H1 (cell line): ENCODE results near the gene ZC3H14. TPM values are rescaled to one million over a fixed set of nuclear protein-coding genes. Genes with fewer than 3 reads are reported as not detected.
"Not testable (repeated sequence)": the region's sequence is repeated elsewhere in the genome, so short reads cannot be mapped to it uniquely, and the experiment has no call there.

Experiments used
- CTCF ChIA-PET: fragments of 300-600 bp; sonication (Branson Sonifier 250); formaldehyde crosslinking; loops from one replicate; lab custom pipeline; 2021; ENCODE audit not compliant: partially characterized antibody; lab: Charles Lee
- POLR2A ChIA-PET: fragments of 300-600 bp; sonication (Branson Sonifier 250); formaldehyde crosslinking; loops from one replicate; lab custom pipeline; 2021; ENCODE audit warnings: inconsistent platforms; ENCODE audit not compliant: partially characterized antibody; lab: Charles Lee
- DNase-seq, 2 experiments: peaks; one replicate each; pipeline versions ENCODE4 v3.0.0 to v3.0.0-alpha.2; 2010 to 2022; ENCODE audit warnings: low spot score in 2 of 2, low read depth in 1 of 2, mixed read lengths in 1 of 2
- FAIRE-seq: peaks from 2 replicates; lab custom pipeline; 2011; peaks lifted over from hg19 to GRCh38; lab: Jason Lieb, UNC
- H2AFZ ChIP-seq: 2 replicates; pipeline ENCODE4 v1.8.1; 2012; ENCODE audit warnings: low read length, inconsistent platforms
- H2AK5ac ChIP-seq: 2 replicates; pipeline ENCODE4 v1.6.1; 2013; ENCODE audit warnings: low read depth, low read length
- H2BK120ac ChIP-seq: replicated peaks from 2 replicates; pipeline ENCODE3; 2013; ENCODE audit warnings: low read depth, low read length, inconsistent platforms
- H2BK12ac ChIP-seq: 2 replicates; pipeline ENCODE4 v1.6.1; 2013; ENCODE audit warnings: low read depth, low read length
- H2BK15ac ChIP-seq: 2 replicates; pipeline ENCODE4 v1.6.1; 2013; ENCODE audit warnings: low read length
- H2BK20ac ChIP-seq: 2 replicates; pipeline ENCODE4 v1.6.1; 2013; ENCODE audit warnings: low read length
- H2BK5ac ChIP-seq: 2 replicates; pipeline ENCODE4 v1.6.1; 2013; ENCODE audit warnings: low read depth, low read length
- H3K14ac ChIP-seq: 2 replicates; pipeline ENCODE4 v1.6.1; 2013; ENCODE audit warnings: inconsistent platforms; ENCODE audit not compliant: insufficient read length
- H3K18ac ChIP-seq: 2 replicates; pipeline ENCODE4 v1.6.1; 2013; ENCODE audit warnings: low read length; ENCODE audit errors: extremely low read depth
- H3K23ac ChIP-seq: 2 replicates; pipeline ENCODE4 v1.6.1; 2013; ENCODE audit warnings: inconsistent platforms; ENCODE audit not compliant: insufficient read length
- H3K23me2 ChIP-seq: 2 replicates; pipeline ENCODE4 v1.6.1; 2013; ENCODE audit warnings: low read depth, low read length
- H3K27ac ChIP-seq: 2 replicates; pipeline ENCODE4 v1.6.1; 2011; ENCODE audit warnings: low read depth, low read length, inconsistent platforms
- H3K27me3 ChIP-seq, 4 experiments: replicated peaks in 1 of 4; 1 replicate in 1 of 4; 2 replicates in 3 of 4; pipeline versions ENCODE4 v1.6.1 to v1.8.1; 2011 to 2013; ENCODE audit warnings: low read length in 3 of 4, mild to moderate bottlenecking in 3 of 4, inconsistent platforms in 2 of 4, mixed read lengths in 2 of 4, moderate library complexity in 1 of 4; ENCODE audit not compliant: control insufficient read depth in 3 of 4, insufficient read depth in 3 of 4; ENCODE audit errors: extremely low read depth in 1 of 4
- H3K36me3 ChIP-seq, 4 experiments: 2 replicates each; pipeline versions ENCODE4 v1.6.1 to v1.8.1; 2011 to 2013; ENCODE audit warnings: mild to moderate bottlenecking in 4 of 4, low read length in 3 of 4, moderate library complexity in 2 of 4, control low read depth in 1 of 4, inconsistent platforms in 1 of 4; ENCODE audit not compliant: insufficient read depth in 4 of 4, control insufficient read depth in 2 of 4
- H3K4ac ChIP-seq: replicated peaks from 2 replicates; pipeline ENCODE3; 2013; ENCODE audit warnings: low read length, low read depth, mixed read lengths, inconsistent platforms; ENCODE audit not compliant: insufficient read length
- H3K4me1 ChIP-seq, 4 experiments: replicated peaks in 1 of 4; 1 replicate in 1 of 4; 2 replicates in 3 of 4; pipeline versions ENCODE4 v1.6.1 to v1.8.1; 2011 to 2013; ENCODE audit warnings: low read length in 3 of 4, inconsistent platforms in 2 of 4, mixed read lengths in 1 of 4; ENCODE audit not compliant: insufficient read depth in 4 of 4, control insufficient read depth in 3 of 4
- H3K4me2 ChIP-seq, 2 experiments: 2 replicates each; pipeline versions ENCODE4 v1.6.1 to v1.8.1; 2011 to 2013; ENCODE audit warnings: low read depth in 2 of 2, low read length in 2 of 2, control low read depth in 1 of 2, inconsistent platforms in 1 of 2, mild to moderate bottlenecking in 1 of 2; ENCODE audit not compliant: insufficient read depth in 1 of 2
- H3K4me3 ChIP-seq, 4 experiments: fragments of 200-600, 300-600 bp in 1 of 4; sonication (generic), shearing (Covaris generic), sonication (Bioruptor Twin) in 1 of 4; 2 replicates each; pipeline versions ENCODE4 v1.5.1 to v1.8.1; 2011 to 2016; ENCODE audit warnings: low read length in 4 of 4, low read depth in 3 of 4, control low read depth in 2 of 4, inconsistent platforms in 2 of 4, mild to moderate bottlenecking in 2 of 4, mixed read lengths in 1 of 4, moderate library complexity in 1 of 4; ENCODE audit not compliant: insufficient read depth in 2 of 4; ENCODE audit errors: extremely low read depth in 1 of 4
- H3K56ac ChIP-seq: replicated peaks from 2 replicates; pipeline ENCODE3; 2013; ENCODE audit warnings: low read depth, mild to moderate bottlenecking, mixed read lengths, low read length, inconsistent platforms; ENCODE audit not compliant: insufficient read length
- H3K79me1 ChIP-seq: 2 replicates; pipeline ENCODE4 v1.6.1; 2013; ENCODE audit warnings: low read depth, low read length, control low read depth
- H3K79me2 ChIP-seq, 2 experiments: 2 replicates each; pipeline versions ENCODE4 v1.6.1 to v1.8.1; 2012 to 2013; ENCODE audit warnings: low read length in 2 of 2, mild to moderate bottlenecking in 2 of 2, inconsistent platforms in 1 of 2; ENCODE audit not compliant: insufficient read depth in 2 of 2, control insufficient read depth in 1 of 2
- H3K9ac ChIP-seq, 4 experiments: replicated peaks in 1 of 4; 1 replicate in 1 of 4; 2 replicates in 3 of 4; pipeline versions ENCODE4 v1.6.1 to v1.8.1; 2011 to 2013; ENCODE audit warnings: low read depth in 3 of 4, low read length in 3 of 4, control low read depth in 2 of 4, mild to moderate bottlenecking in 2 of 4, moderate library complexity in 2 of 4, inconsistent platforms in 1 of 4; ENCODE audit errors: extremely low read depth in 1 of 4
- H3K9me3 ChIP-seq, 2 experiments: 2 replicates each; pipeline versions ENCODE4 v1.6.1 to v1.8.1; 2012 to 2013; ENCODE audit warnings: mild to moderate bottlenecking in 2 of 2, moderate library complexity in 2 of 2, control low read depth in 1 of 2, inconsistent platforms in 1 of 2, low read depth in 1 of 2, low read length in 1 of 2, mixed read lengths in 1 of 2; ENCODE audit not compliant: insufficient read depth in 2 of 2
- H4K20me1 ChIP-seq, 2 experiments: replicated peaks in 1 of 2; 2 replicates each; pipeline versions ENCODE3 to v1.8.1; 2011 to 2013; ENCODE audit warnings: inconsistent platforms in 2 of 2, low read length in 2 of 2, mild to moderate bottlenecking in 1 of 2; ENCODE audit not compliant: insufficient read depth in 2 of 2, control insufficient read depth in 1 of 2
- H4K5ac ChIP-seq: 2 replicates; pipeline ENCODE4 v1.6.1; 2013; ENCODE audit warnings: low read length, low read depth, mixed read lengths, inconsistent platforms; ENCODE audit not compliant: insufficient read length
- H4K8ac ChIP-seq: 2 replicates; pipeline ENCODE4 v1.8.0; 2013; ENCODE audit warnings: mild to moderate bottlenecking, moderate library complexity, low read length, inconsistent platforms; ENCODE audit not compliant: insufficient read depth; ENCODE audit errors: extremely low read depth
- H4K91ac ChIP-seq: replicated peaks from 2 replicates; pipeline ENCODE3; 2013; ENCODE audit warnings: low read length, mixed read lengths, inconsistent platforms; ENCODE audit not compliant: insufficient read length
- WGBS, 2 experiments: shearing (Covaris generic) in 1 of 2; methylation state at CpG; one replicate each; pipeline versions ENCODE4 v1.1.6 to v1.1.7; 2013 to 2015; ENCODE audit warnings: low lambda C conversion rate in 2 of 2, mixed read lengths in 2 of 2, inconsistent platforms in 1 of 2, low coverage in 1 of 2, missing lambda C conversion rate in 1 of 2; ENCODE audit not compliant: insufficient replicate concordance in 2 of 2, insufficient coverage in 1 of 2, insufficient read length in 1 of 2; ENCODE audit errors: extremely low coverage in 1 of 2, missing lambda C conversion rate in 1 of 2; 5-methylcytosine and 5-hydroxymethylcytosine counted together
- polyA plus RNA-seq, 7 experiments: library from polyadenylated mRNA; depleted of rRNA in 3 of 7; stranded (reverse) in 5 of 7; unstranded in 2 of 7; fragments of >200 nt in 5 of 7; fragments of 200-250 nt in 2 of 7; gene quantifications; 1 replicate in 5 of 7; 2 replicates in 1 of 7; 4 replicates in 1 of 7; pipeline versions ENCODE4 v1.2.1 to v1.2.3, GENCODE V29; 2011 to 2013; ENCODE audit warnings: missing spikeins in 2 of 7, mixed read lengths in 2 of 7
- total RNA-seq: library from RNA; stranded (reverse); fragmentation: NEBNext Ultra II Directional; extraction: Animal tissue kit (Norgen Biotek cat#: 25700); gene quantifications from 2 replicates; pipeline ENCODE4 v1.2.1, GENCODE V29; 2021

ZC3H14 gene
- total and polyA plus RNA-seq, 2 of the 8 experiments (the other 6 are each of a cell fraction or from before 2014, with no cell fraction given), result 86.0 to 99.1 TPM

- H3K9me3 ChIP-seq, FAIRE-seq, H3K36me3 ChIP-seq, H3K4me1 ChIP-seq, H3K9ac ChIP-seq, H3K79me1 ChIP-seq, H2AK5ac ChIP-seq, H2BK15ac ChIP-seq, H3K23ac ChIP-seq, H2BK120ac ChIP-seq, H3K27ac ChIP-seq, H4K91ac ChIP-seq, H4K20me1 ChIP-seq, H4K5ac ChIP-seq, H3K56ac ChIP-seq, H2BK5ac ChIP-seq, CTCF ChIA-PET, H4K8ac ChIP-seq, H3K79me2 ChIP-seq, H2BK20ac ChIP-seq, H3K18ac ChIP-seq, DNase-seq, H3K4ac ChIP-seq, H3K14ac ChIP-seq, H2BK12ac ChIP-seq, H3K4me3 ChIP-seq, H3K23me2 ChIP-seq, H3K27me3 ChIP-seq, H2AFZ ChIP-seq, H3K4me2 ChIP-seq: not testable (repeated sequence)
- POLR2A ChIA-PET, result interaction anchor here (1.0 kb wide), 1 partner anchor 8 kb away, joined by 4 read pairs; no protein-coding TSS in a partner anchor
- WGBS, 2 experiments, result 60% methylated on average over 1 of the region's 1 CpG; no CpG with 5 or more reads in 1 of the 2 experiments
These were observed 32.9 kb upstream of the ZC3H14 start for GRCh38 chr14:88529889-88530288.
